Mesodermal cell (in vitro differentiated cells): ENCODE measurements around the gene ASF1B.
A peak's percentile ranks its signal among the peaks of the same experiment; 100 is the strongest.

ENCODE experiments used
- H3K27ac ChIP-seq: 2 replicates; pipeline ENCODE4 v1.7.0; 2013; ENCODE audit warnings: mild to moderate bottlenecking, low read depth, low read length, moderate library complexity; ENCODE audit not compliant: severe bottlenecking
- H3K36me3 ChIP-seq: 2 replicates; pipeline ENCODE4 v1.7.1; 2013; ENCODE audit warnings: mild to moderate bottlenecking, low read length, moderate library complexity; ENCODE audit not compliant: control insufficient read depth, insufficient read depth
- H3K4me1 ChIP-seq: one replicate; pipeline ENCODE4 v1.7.1; 2013; ENCODE audit warnings: mild to moderate bottlenecking, low read length; ENCODE audit not compliant: insufficient read depth, control insufficient read depth, poor library complexity, severe bottlenecking
- H3K4me3 ChIP-seq: 2 replicates; pipeline ENCODE4 v1.7.0; 2013; ENCODE audit warnings: low read length, control low read depth, mild to moderate bottlenecking; ENCODE audit not compliant: insufficient read depth, poor library complexity, severe bottlenecking; ENCODE audit errors: extremely low read depth
- H3K9me3 ChIP-seq: 2 replicates; pipeline ENCODE4 v1.7.1; 2013; ENCODE audit warnings: mild to moderate bottlenecking, low read length, moderate library complexity; ENCODE audit not compliant: control insufficient read depth
- WGBS, 2 experiments: methylation state at CpG; one replicate each; pipeline ENCODE4 v1.1.5; 2013; ENCODE audit warnings: missing lambda C conversion rate in 2 of 2; ENCODE audit not compliant: insufficient coverage in 2 of 2; 5-methylcytosine and 5-hydroxymethylcytosine counted together

The ASF1B gene

GRCh38 chr19:14082675-14082960 is 53.8 kb downstream of the ASF1B start:
- Histone ChIP-seq H3K9me3 (no peaks in the 10 kb centered on the region), H3K4me1 (no peaks in the 10 kb centered on the region), H3K36me3 (peaks cover 15% of the 10 kb centered on the region), H3K4me3 (no peak overlapping the region), H3K27ac (no peak overlapping the region)
- 62 to 65% methylated on average over 1 of the region's 1 CpG for WGBS, 2 experiments

- Histone ChIP-seq H3K4me1 (no peaks in the 10 kb centered on the region), H3K36me3 (peaks cover 14% of the 10 kb centered on the region), H3K27ac (peak overlapping the region; percentile 49), H3K9me3 (no peaks in the 10 kb centered on the region), H3K4me3 (peak overlapping the region; percentile 66)
- WGBS, 2 experiments, result 48 to 75% methylated on average over 10 to 22 of the region's 24 CpGs
These were observed 54.4 kb downstream of the ASF1B start for GRCh38 chr19:14081797-14082674.

GRCh38 chr19:14080887-14081796 is 55.2 kb downstream of the ASF1B start:
- WGBS, 2 experiments, result 3% methylated on average over 40 to 50 of the region's 50 CpGs
- no peaks in the 10 kb centered on the region for H3K4me1 ChIP-seq
- no peaks in the 10 kb centered on the region for H3K9me3 ChIP-seq
- peak overlapping the region; percentile 66 for H3K4me3 ChIP-seq
- H3K36me3 ChIP-seq, result peaks cover 5% of the 10 kb centered on the region
- H3K27ac ChIP-seq, result peak overlapping the region; percentile 49

GRCh38 chr19:14078411-14078810 is 58.0 kb downstream of the ASF1B start:
- Histone ChIP-seq H3K36me3 (no peaks in the 10 kb centered on the region), H3K4me1 (peaks cover 5% of the 10 kb centered on the region), H3K4me3 (no peak overlapping the region), H3K9me3 (no peaks in the 10 kb centered on the region), H3K27ac (no peak overlapping the region)
- 80% methylated on average over 1 of the region's 2 CpGs; no CpG with 5 or more reads in 1 of the 2 experiments for WGBS, 2 experiments

GRCh38 chr19:14073925-14074838 is 62.2 kb downstream of the ASF1B start:
- H3K9me3 ChIP-seq, result no peaks in the 10 kb centered on the region
- no peak overlapping the region for H3K27ac ChIP-seq
- peak overlapping the region; percentile 57 for H3K4me3 ChIP-seq
- WGBS, 2 experiments, result 20% methylated on average over 30 to 39 of the region's 44 CpGs
- peaks cover 15% of the 10 kb centered on the region for H3K4me1 ChIP-seq
- no peaks in the 10 kb centered on the region for H3K36me3 ChIP-seq

GRCh38 chr19:14073261-14073924 is 63.0 kb downstream of the ASF1B start:
- peak overlapping the region; percentile 57 for H3K4me3 ChIP-seq
- no peaks in the 10 kb centered on the region for H3K9me3 ChIP-seq
- no peak overlapping the region for H3K27ac ChIP-seq
- 0 to 1% methylated on average over 73 to 85 of the region's 106 CpGs for WGBS, 2 experiments
- no peaks in the 10 kb centered on the region for H3K36me3 ChIP-seq
- H3K4me1 ChIP-seq, result peaks cover 15% of the 10 kb centered on the region

GRCh38 chr19:14072535-14073260 is 63.7 kb downstream of the ASF1B start, which contains the start of gene MISP3:
MISP3 (plus strand) TSS chr19:14072786; CDS start chr19:14073310, 524 bp downstream.
- Histone ChIP-seq H3K36me3 (no peaks in the 10 kb centered on the region), H3K9me3 (no peaks in the 10 kb centered on the region), H3K4me1 (peaks cover 15% of the 10 kb centered on the region), H3K27ac (no peak within 1 kb of the TSS), H3K4me3 (peak within 1 kb of the TSS; percentile 57)
- WGBS, 2 experiments, result 5 to 8% methylated on average over 38 to 51 of the region's 51 CpGs

- no peaks in the 10 kb centered on the region for H3K9me3 ChIP-seq
- H3K4me1 ChIP-seq, result peaks cover 15% of the 10 kb centered on the region
- no peak overlapping the region for H3K4me3 ChIP-seq
- H3K36me3 ChIP-seq, result no peaks in the 10 kb centered on the region
- no peak overlapping the region for H3K27ac ChIP-seq
- WGBS, 2 experiments, result 94 to 97% methylated on average over 42 to 43 of the region's 43 CpGs
These were observed 65.9 kb downstream of the ASF1B start for GRCh38 chr19:14070268-14071050.
